Neural cell (in vitro differentiated cells): ENCODE results near the gene CFL1. TPM values are rescaled to one million over a fixed set of nuclear protein-coding genes. Genes with fewer than 3 reads are reported as not detected.

Experiments
- H2AFZ ChIP-seq: fragments of 200-600, 300-800 bp; sonication (generic), shearing (Covaris generic); 2 replicates; pipeline ENCODE4 v1.6.0; 2014; ENCODE audit warnings: low read depth, mild to moderate bottlenecking, antibody characterized with exemption, low read length, moderate library complexity
- H3F3A ChIP-seq: fragments of 200-600 bp; shearing (Covaris generic); 2 replicates; pipeline ENCODE4 v1.6.1; 2016; ENCODE audit warnings: mild to moderate bottlenecking, moderate library complexity, mixed read lengths, antibody characterized with exemption, low read length; ENCODE audit not compliant: insufficient read depth, poor library complexity, severe bottlenecking
- H3K27ac ChIP-seq: fragments of 200-600, 300-800 bp; sonication (generic), shearing (Covaris generic); 2 replicates; pipeline ENCODE4 v1.5.1; 2014; ENCODE audit warnings: mild to moderate bottlenecking, low read length, moderate library complexity
- H3K27me3 ChIP-seq: fragments of 300-800, 200-600 bp; sonication (generic), shearing (Covaris generic); 2 replicates; pipeline ENCODE4 v1.6.0; 2014; ENCODE audit warnings: mild to moderate bottlenecking, low read depth, low read length, moderate library complexity; ENCODE audit not compliant: insufficient read depth
- H3K36me3 ChIP-seq: fragments of 300-800, 200-600 bp; sonication (generic), shearing (Covaris generic); 2 replicates; pipeline ENCODE4 v1.5.1; 2014; ENCODE audit warnings: mild to moderate bottlenecking, antibody characterized with exemption, low read length, moderate library complexity; ENCODE audit not compliant: insufficient read depth
- H3K4me2 ChIP-seq: fragments of 300-800, 200-600 bp; sonication (generic), shearing (Covaris generic); 2 replicates; pipeline ENCODE4 v1.6.0; 2014; ENCODE audit warnings: mild to moderate bottlenecking, low read length
- H3K4me3 ChIP-seq: fragments of 300-800, 200-600 bp; sonication (generic), shearing (Covaris generic); 2 replicates; pipeline ENCODE4 v1.5.1; 2014; ENCODE audit warnings: mild to moderate bottlenecking, low read length, moderate library complexity
- H3K79me2 ChIP-seq: fragments of 200-600 bp; shearing (Covaris generic); replicated peaks from 2 replicates; pipeline ENCODE4 v1.6.0; 2014; ENCODE audit warnings: mild to moderate bottlenecking, low read length, moderate library complexity; ENCODE audit not compliant: insufficient read depth
- H3K9ac ChIP-seq: fragments of 300-800, 200-600 bp; sonication (generic), shearing (Covaris generic); 2 replicates; pipeline ENCODE4 v1.6.1; 2016; ENCODE audit warnings: mild to moderate bottlenecking, low read length, mixed read lengths
- H3K9me2 ChIP-seq: fragments of 200-600 bp; shearing (Covaris generic); 2 replicates; pipeline ENCODE4 v1.6.1; 2016; ENCODE audit warnings: mild to moderate bottlenecking, low read length, mixed read lengths; ENCODE audit not compliant: insufficient read depth
- H3K9me3 ChIP-seq: fragments of 200-600, 300-800 bp; sonication (generic), shearing (Covaris generic); 2 replicates; pipeline ENCODE4 v1.6.1; 2016; ENCODE audit warnings: mild to moderate bottlenecking, mixed run types, low read length, moderate library complexity, mixed read lengths
- H4K20me1 ChIP-seq: fragments of 200-600 bp; shearing (Covaris generic); 2 replicates; pipeline ENCODE4 v1.6.1; 2016; ENCODE audit warnings: mild to moderate bottlenecking, mixed run types; ENCODE audit not compliant: insufficient read depth
- EP300 ChIP-seq: fragments of 450-650 bp; conservative IDR thresholded peaks from 2 replicates; pipeline ENCODE4 v1.6.1; 2014; ENCODE audit warnings: antibody characterized with exemption, mild to moderate bottlenecking, moderate library complexity; ENCODE audit not compliant: poor library complexity, severe bottlenecking
- EZH2 ChIP-seq: fragments of 200-600, 300-800 bp; shearing (Covaris generic), sonication (generic); IDR thresholded peaks from 2 replicates; pipeline ENCODE4 v1.6.1; 2014; ENCODE audit warnings: antibody characterized with exemption, low read length, borderline replicate concordance, mild to moderate bottlenecking; ENCODE audit not compliant: insufficient read depth, poor library complexity, severe bottlenecking
- MXI1 ChIP-seq: fragments of 450-650 bp; conservative IDR thresholded peaks from 2 replicates; pipeline ENCODE4 v1.6.1; 2014; ENCODE audit warnings: antibody characterized with exemption, mild to moderate bottlenecking; ENCODE audit not compliant: poor library complexity, severe bottlenecking
- POLR2AphosphoS5 ChIP-seq: IDR thresholded peaks from 2 replicates; pipeline ENCODE4 v1.6.1; 2012
- RAD21 ChIP-seq: fragments of 450-650 bp; conservative IDR thresholded peaks from 2 replicates; pipeline ENCODE4 v1.6.1; 2014; ENCODE audit warnings: antibody characterized with exemption, mild to moderate bottlenecking, moderate library complexity
- REST ChIP-seq: IDR thresholded peaks from 2 replicates; pipeline ENCODE4 v1.6.1; 2012; ENCODE audit warnings: borderline replicate concordance
- SMC3 ChIP-seq: fragments of 450-650 bp; conservative IDR thresholded peaks from 2 replicates; pipeline ENCODE4 v1.6.1; 2014; ENCODE audit warnings: antibody characterized with exemption, mild to moderate bottlenecking, moderate library complexity; ENCODE audit not compliant: poor library complexity
- TAF1 ChIP-seq: IDR thresholded peaks from 2 replicates; pipeline ENCODE4 v1.6.1; 2012; ENCODE audit warnings: low read depth
- polyA plus RNA-seq: library from polyadenylated mRNA; depleted of rRNA; stranded (reverse); fragments of >200 nt; gene quantifications from 2 replicates; pipeline ENCODE4 v1.2.3, GENCODE V29; 2014
- TF ChIP-seq, protein P1 (sequence below): fragments of 450-650 bp; IDR thresholded peaks from 2 replicates; pipeline ENCODE4 v1.5.1; 2014; ENCODE audit warnings: antibody characterized with exemption, mild to moderate bottlenecking, moderate library complexity; ENCODE audit not compliant: poor library complexity, severe bottlenecking

Gene CFL1
- polyA plus RNA-seq, 1 donor from 2014 or later: 1,633 TPM

GRCh38 chr11:65862941-65863888, 5.2 kb upstream of the CFL1 start:
- H3K79me2 ChIP-seq: peaks cover 15% of the 10 kb centered on the region
- H3K4me3 ChIP-seq: no peak overlapping the region
- no peak overlapping the region for H3K27ac ChIP-seq
- no peak overlapping the region for H3K9ac ChIP-seq
- H3K9me2 ChIP-seq: no peaks in the 10 kb centered on the region
- no peaks in the 10 kb centered on the region for H3K36me3 ChIP-seq
- TF ChIP-seq REST (no peak), POLR2AphosphoS5 (no peak), RAD21 (no peak), MXI1 (no peak), TAF1 (no peak), EZH2 (no peak), SMC3 (no peak), EP300 (no peak)
- TF ChIP-seq, protein P1, sequence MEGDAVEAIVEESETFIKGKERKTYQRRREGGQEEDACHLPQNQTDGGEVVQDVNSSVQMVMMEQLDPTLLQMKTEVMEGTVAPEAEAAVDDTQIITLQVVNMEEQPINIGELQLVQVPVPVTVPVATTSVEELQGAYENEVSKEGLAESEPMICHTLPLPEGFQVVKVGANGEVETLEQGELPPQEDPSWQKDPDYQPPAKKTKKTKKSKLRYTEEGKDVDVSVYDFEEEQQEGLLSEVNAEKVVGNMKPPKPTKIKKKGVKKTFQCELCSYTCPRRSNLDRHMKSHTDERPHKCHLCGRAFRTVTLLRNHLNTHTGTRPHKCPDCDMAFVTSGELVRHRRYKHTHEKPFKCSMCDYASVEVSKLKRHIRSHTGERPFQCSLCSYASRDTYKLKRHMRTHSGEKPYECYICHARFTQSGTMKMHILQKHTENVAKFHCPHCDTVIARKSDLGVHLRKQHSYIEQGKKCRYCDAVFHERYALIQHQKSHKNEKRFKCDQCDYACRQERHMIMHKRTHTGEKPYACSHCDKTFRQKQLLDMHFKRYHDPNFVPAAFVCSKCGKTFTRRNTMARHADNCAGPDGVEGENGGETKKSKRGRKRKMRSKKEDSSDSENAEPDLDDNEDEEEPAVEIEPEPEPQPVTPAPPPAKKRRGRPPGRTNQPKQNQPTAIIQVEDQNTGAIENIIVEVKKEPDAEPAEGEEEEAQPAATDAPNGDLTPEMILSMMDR: no peak
- H3F3A ChIP-seq: peaks cover 5% of the 10 kb centered on the region
- H4K20me1 ChIP-seq: no peaks in the 10 kb centered on the region
- H2AFZ ChIP-seq: no peak overlapping the region
- H3K27me3 ChIP-seq: no peaks in the 10 kb centered on the region
- H3K9me3 ChIP-seq: no peaks in the 10 kb centered on the region
- no peak overlapping the region for H3K4me2 ChIP-seq

- Histone ChIP-seq H3K27me3 (no peaks in the 10 kb centered on the region), H3K9me3 (no peaks in the 10 kb centered on the region), H4K20me1 (peaks cover 2% of the 10 kb centered on the region), H3K9me2 (no peaks in the 10 kb centered on the region), H3K4me2 (no peak overlapping the region), H3F3A (peaks cover 5% of the 10 kb centered on the region), H2AFZ (no peak overlapping the region), H3K79me2 (peaks cover 18% of the 10 kb centered on the region), H3K4me3 (peak overlapping the region; percentile 100), H3K36me3 (no peaks in the 10 kb centered on the region), H3K9ac (peak overlapping the region; percentile 98), H3K27ac (no peak overlapping the region)
- no peak for TF ChIP-seq RAD21
- no peak for TF ChIP-seq POLR2AphosphoS5
- TF ChIP-seq EP300: no peak
- TF ChIP-seq, protein P1: no peak
- TF ChIP-seq EZH2: no peak
- TF ChIP-seq MXI1: no peak
These were observed 4.3 kb upstream of the CFL1 start for GRCh38 chr11:65862191-65862735.
